HUES48 (cell line): ENCODE results near the gene PCGF3.

Experiments
- H3K27ac ChIP-seq: one replicate; pipeline ENCODE4 v1.7.0; 2013; ENCODE audit warnings: low read depth, low read length, inconsistent platforms
- H3K27me3 ChIP-seq: 2 replicates; pipeline ENCODE4 v1.6.1; 2013; ENCODE audit warnings: mild to moderate bottlenecking, low read length; ENCODE audit not compliant: control insufficient read depth, insufficient read depth
- H3K36me3 ChIP-seq: 2 replicates; pipeline ENCODE4 v1.6.1; 2013; ENCODE audit warnings: low read length; ENCODE audit not compliant: control insufficient read depth, insufficient read depth
- H3K4me1 ChIP-seq: 2 replicates; pipeline ENCODE4 v1.6.1; 2013; ENCODE audit warnings: mild to moderate bottlenecking, low read length; ENCODE audit not compliant: control insufficient read depth, insufficient read depth
- H3K4me3 ChIP-seq: 2 replicates; pipeline ENCODE4 v1.5.1; 2013; ENCODE audit warnings: mild to moderate bottlenecking, low read depth, low read length
- H3K9ac ChIP-seq: 2 replicates; pipeline ENCODE4 v1.6.1; 2013; ENCODE audit warnings: mild to moderate bottlenecking, low read depth, low read length, moderate library complexity
- H3K9me3 ChIP-seq: 2 replicates; pipeline ENCODE4 v1.6.1; 2013; ENCODE audit warnings: low read length; ENCODE audit not compliant: control insufficient read depth, insufficient read depth

PCGF3 gene

DNA sequence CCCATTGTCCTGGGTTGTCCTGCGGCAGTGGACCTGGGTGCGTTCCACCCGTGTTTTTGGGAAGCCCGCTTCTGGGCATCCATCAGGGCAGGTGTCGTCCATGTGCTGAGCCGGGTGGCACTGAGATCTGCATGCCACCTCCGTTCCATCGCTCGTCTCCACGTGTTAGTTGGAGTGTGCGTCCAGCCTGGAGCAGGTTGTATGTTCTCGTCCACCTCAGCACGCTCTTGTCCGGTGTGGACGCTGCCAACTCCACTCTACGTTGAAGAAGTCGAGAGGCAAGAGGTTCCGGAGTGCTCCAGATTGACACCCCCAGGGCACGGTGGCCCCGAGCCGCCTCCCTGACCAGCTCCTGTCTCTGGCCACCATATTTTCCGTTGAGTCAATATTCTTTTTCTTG is 33.9 kb downstream of the PCGF3 start:
- H3K9me3 ChIP-seq: no peaks in the 10 kb centered on the region
- H3K4me3 ChIP-seq: no peak overlapping the region
- H3K4me1 ChIP-seq: no peaks in the 10 kb centered on the region
- H3K27me3 ChIP-seq: no peaks in the 10 kb centered on the region
- H3K36me3 ChIP-seq: peaks cover 63% of the 10 kb centered on the region
- H3K27ac ChIP-seq: no peak overlapping the region
- H3K9ac ChIP-seq: no peak overlapping the region

DNA sequence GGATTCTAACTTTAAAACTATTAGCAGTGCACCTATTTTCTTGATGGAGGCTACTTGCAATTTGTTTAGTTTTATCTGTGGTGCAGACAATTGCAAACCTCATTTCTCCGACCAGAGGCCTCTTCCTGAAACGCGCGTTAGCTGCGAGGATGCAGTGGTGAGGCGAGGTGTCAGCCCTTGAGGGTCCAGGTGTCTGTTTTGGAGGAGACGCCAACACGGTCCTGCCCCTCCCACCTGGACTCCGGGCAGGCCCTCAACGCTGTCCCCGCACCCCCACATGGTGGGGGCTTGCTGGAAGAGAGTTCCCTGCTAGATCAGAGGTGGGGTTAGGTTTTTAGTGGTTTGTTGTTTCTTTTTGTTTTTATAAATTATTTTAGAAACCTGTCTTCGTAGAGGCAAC is 34.4 kb downstream of the PCGF3 start:
- Histone ChIP-seq H3K4me1 (no peaks in the 10 kb centered on the region), H3K9me3 (no peaks in the 10 kb centered on the region), H3K4me3 (no peak overlapping the region), H3K27me3 (no peaks in the 10 kb centered on the region), H3K27ac (no peak overlapping the region), H3K36me3 (peaks cover 59% of the 10 kb centered on the region), H3K9ac (no peak overlapping the region)

DNA sequence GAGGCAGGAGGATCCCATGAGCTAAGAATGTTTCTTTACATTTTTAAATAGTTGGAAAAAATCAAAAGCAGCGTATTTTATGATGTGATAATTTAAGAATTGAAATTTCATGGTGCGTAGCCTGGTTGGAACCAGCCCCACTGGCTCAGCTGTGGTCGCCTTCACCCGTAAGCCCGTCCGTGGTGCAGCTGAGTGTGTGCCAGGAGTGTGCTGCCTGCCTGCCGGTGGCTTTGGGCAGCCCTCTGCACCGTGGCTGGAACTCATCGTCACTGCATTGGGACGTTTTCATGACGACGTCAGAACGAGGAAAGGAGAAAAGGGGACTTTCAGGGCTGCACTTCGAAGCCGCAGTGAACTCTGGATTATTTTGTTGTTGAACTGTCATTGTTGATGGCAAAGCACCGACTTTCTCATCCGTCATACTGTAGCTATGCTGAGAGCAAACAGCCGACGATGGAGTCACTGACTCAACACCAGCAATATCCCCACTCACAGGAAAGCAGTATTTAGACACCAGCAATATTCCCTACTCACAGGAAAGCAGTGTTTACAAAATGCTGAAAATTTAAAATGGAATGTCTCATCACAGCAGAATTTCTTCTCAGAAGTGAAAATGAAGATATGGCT is 35.1 kb downstream of the PCGF3 start:
- Histone ChIP-seq H3K9ac (no peak overlapping the region), H3K36me3 (peaks cover 51% of the 10 kb centered on the region), H3K9me3 (no peaks in the 10 kb centered on the region), H3K27me3 (no peaks in the 10 kb centered on the region), H3K4me3 (no peak overlapping the region), H3K27ac (no peak overlapping the region), H3K4me1 (no peaks in the 10 kb centered on the region)

DNA sequence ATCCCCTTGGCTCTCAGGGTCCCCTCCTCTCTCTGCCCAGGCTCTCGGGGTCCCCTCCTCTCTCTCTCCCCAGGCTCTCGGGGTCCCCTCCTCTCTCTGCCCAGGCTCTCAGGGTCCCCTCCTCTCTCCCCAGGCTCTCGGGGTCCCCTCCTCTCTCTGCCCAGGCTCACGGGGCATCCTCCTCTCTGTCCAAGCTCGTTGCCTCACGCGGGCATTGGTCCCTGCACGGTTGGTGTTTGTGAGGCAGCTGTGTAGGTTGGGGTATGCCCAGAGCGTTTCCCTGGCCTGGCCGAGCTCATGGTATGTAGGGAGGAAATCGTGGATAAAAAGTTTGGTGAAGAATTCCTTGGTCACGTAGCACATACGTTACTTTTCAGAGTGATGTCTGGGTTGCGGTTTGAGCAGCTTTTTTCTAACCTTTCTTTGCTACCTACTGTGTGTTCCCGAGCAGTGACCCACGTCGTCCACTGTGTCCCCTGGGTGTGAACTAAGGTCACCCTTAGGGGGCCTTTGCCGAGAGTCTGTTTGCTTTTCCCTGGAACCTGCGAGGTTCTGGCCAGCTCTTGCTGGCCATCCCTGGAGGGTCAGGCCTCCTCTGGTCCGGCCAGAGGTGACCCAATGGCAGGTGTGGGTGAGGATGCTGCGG is 36.6 kb downstream of the PCGF3 start:
- H3K36me3 ChIP-seq: peaks cover 43% of the 10 kb centered on the region

DNA sequence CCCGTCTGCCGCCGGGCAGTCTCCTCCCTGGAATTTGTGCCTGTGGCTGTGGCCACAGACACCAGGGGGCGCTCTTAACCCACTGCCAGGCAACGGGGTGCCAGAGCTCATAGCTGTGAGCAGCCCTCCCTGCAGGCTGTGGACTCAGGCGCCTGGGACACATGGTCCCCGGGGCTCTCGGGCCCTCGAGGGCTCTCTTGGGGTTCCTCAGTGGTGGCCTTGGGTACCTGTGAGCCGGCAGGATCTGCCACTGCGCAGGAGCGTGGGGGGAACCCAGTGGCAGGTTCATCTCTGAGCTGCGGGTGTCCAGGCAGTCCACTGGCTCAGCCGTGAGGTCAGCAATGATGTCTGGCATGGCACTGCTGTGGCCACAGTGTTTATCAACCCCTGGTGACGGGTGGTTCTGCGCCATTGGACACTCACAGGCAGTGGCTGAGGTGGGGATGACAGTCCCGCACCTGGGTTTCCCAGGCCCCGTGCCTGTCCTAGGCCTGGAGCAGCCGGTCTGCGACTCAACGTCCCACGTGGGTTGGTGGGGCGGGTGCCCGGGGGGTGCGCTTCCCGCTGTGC is 37.2 kb downstream of the PCGF3 start:
- peaks cover 41% of the 10 kb centered on the region for H3K36me3 ChIP-seq
- no peak overlapping the region for H3K9ac ChIP-seq
- no peaks in the 10 kb centered on the region for H3K4me1 ChIP-seq
- H3K27ac ChIP-seq: no peak overlapping the region
- H3K27me3 ChIP-seq: no peaks in the 10 kb centered on the region
- H3K9me3 ChIP-seq: no peaks in the 10 kb centered on the region
- no peak overlapping the region for H3K4me3 ChIP-seq

More for the DNA sequence above, 36.6 kb downstream of the PCGF3 start:
- Histone ChIP-seq H3K9ac (no peak overlapping the region), H3K9me3 (no peaks in the 10 kb centered on the region), H3K4me3 (no peak overlapping the region), H3K4me1 (no peaks in the 10 kb centered on the region), H3K27me3 (no peaks in the 10 kb centered on the region), H3K27ac (no peak overlapping the region)

DNA sequence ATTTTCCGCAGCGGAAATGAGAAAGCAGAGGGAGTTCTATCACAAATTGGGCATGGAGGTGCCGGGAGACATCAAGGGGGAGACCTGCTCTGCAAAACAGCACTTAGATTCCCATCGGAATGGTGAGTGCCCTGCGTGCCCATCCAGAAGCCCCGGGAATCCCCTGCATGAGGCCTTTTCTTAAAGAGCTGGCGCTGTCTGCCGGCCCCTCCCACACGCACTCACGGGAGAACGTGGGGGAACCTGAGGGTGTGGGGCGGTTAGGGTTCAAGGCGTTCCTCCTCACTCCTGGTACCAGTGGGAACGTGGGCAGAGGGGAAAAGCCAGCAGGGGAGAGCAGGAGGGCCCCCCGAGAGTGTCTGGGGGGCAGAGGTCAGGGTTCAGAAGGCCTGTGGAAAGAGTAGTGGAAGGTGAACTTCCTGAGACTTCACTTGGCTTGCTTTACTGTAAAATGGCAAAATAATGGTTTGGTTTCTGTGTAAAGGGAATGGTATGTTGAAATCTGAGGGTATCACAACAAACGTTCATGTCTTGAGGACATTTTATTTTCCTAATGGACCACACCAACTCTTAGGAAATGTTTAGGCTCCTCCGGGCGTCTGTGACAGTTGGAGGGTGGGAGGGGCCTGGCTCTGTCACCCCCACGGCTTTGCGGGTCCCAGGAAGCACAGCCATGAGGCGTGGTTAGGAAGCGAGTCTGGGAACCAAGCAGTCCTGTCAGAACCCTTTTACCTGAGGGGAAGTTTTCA is 38.0 kb downstream of the PCGF3 start:
- H3K9me3 ChIP-seq: no peaks in the 10 kb centered on the region
- no peaks in the 10 kb centered on the region for H3K4me1 ChIP-seq
- H3K9ac ChIP-seq: no peak overlapping the region
- no peaks in the 10 kb centered on the region for H3K27me3 ChIP-seq
- no peak overlapping the region for H3K27ac ChIP-seq
- no peak overlapping the region for H3K4me3 ChIP-seq
- peaks cover 43% of the 10 kb centered on the region for H3K36me3 ChIP-seq

DNA sequence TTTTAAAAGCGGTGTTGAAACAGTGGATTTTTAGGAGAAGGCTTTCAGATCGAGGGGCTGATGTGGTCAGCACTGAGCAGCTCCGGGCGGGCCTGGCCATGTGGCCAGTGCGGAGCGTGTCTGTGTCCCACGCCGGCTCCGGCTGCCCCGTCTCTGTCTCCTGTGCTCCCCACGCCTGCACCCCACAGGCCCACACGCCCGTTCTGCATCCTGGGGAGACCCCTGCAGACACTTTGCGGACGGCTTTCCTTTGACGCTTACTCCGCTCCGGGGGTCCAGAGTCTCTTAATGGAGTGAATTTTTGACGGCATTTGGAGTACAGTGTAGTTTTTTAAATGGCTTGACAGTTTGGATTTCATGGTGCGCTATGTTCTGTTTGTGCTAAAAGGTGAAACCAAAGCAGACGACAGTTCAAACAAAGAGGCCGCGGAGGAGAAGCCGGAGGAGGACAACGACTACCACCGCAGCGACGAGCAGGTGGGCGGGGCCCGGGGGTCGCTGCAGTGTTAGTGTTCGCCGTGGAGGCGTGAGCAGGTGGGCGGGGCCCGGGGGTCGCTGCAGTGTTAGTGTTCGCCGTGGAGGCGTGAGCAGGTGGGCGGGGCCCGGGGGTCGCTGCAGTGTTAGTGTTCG is 38.7 kb downstream of the PCGF3 start:
- no peak overlapping the region for H3K27ac ChIP-seq
- no peaks in the 10 kb centered on the region for H3K9me3 ChIP-seq
- no peak overlapping the region for H3K9ac ChIP-seq
- no peaks in the 10 kb centered on the region for H3K27me3 ChIP-seq
- H3K36me3 ChIP-seq: peaks cover 39% of the 10 kb centered on the region
- H3K4me1 ChIP-seq: no peaks in the 10 kb centered on the region
- H3K4me3 ChIP-seq: no peak overlapping the region

DNA sequence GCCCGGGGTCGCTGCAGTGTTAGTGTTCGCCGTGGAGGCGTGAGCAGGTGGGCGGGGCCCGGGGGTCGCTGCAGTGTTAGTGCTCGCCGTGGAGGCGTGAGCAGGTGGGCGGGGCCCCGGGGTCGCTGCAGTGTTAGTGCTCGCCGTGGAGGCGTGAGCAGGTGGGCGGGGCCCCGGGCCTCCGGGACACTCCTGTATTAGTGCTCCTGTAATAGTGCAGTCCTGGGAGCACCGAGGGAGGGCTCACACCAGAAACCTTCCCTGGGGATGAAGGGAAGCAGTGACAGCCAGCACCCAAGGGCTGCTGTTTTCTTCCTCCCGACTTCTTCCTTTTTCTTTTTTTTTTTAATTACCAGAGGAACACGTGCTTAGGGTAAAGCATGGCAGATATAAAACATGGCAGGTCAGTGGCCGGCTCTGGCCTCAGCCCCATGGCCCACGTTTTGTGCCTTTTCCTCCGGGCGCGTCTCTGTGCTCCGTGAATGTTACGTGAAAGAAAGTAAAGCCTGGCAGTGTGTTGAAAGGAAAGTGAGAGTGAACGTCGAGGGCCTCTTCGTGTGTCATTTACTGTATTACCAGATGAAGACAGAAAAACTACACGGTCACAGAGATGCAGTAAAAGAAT is 42.0 kb downstream of the PCGF3 start:
- Histone ChIP-seq H3K9ac (no peak overlapping the region), H3K4me1 (no peaks in the 10 kb centered on the region), H3K27me3 (no peaks in the 10 kb centered on the region), H3K9me3 (no peaks in the 10 kb centered on the region), H3K27ac (no peak overlapping the region), H3K36me3 (peaks cover 46% of the 10 kb centered on the region), H3K4me3 (no peak overlapping the region)

DNA sequence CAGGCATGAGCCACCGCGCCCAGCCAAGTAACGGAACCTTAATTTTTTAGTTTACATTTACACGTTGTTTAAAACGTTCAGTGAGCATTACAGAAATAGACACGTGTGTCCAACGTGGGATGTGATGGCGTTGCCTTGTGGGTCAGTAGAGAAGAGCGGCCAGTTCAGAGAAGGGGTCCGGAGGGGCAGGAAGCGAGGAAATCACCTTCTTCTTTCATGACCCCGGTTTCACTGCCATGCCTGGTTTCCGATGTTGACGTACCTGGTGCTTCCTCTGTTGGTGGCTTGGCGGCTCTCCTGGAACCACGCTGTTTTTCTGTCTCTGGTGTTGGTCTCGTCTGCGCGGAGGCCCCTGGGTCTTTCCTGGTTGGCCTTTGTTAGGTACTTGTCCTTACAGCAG is 42.8 kb downstream of the PCGF3 start:
- no peaks in the 10 kb centered on the region for H3K4me1 ChIP-seq
- no peak overlapping the region for H3K27ac ChIP-seq
- H3K9me3 ChIP-seq: no peaks in the 10 kb centered on the region

DNA sequence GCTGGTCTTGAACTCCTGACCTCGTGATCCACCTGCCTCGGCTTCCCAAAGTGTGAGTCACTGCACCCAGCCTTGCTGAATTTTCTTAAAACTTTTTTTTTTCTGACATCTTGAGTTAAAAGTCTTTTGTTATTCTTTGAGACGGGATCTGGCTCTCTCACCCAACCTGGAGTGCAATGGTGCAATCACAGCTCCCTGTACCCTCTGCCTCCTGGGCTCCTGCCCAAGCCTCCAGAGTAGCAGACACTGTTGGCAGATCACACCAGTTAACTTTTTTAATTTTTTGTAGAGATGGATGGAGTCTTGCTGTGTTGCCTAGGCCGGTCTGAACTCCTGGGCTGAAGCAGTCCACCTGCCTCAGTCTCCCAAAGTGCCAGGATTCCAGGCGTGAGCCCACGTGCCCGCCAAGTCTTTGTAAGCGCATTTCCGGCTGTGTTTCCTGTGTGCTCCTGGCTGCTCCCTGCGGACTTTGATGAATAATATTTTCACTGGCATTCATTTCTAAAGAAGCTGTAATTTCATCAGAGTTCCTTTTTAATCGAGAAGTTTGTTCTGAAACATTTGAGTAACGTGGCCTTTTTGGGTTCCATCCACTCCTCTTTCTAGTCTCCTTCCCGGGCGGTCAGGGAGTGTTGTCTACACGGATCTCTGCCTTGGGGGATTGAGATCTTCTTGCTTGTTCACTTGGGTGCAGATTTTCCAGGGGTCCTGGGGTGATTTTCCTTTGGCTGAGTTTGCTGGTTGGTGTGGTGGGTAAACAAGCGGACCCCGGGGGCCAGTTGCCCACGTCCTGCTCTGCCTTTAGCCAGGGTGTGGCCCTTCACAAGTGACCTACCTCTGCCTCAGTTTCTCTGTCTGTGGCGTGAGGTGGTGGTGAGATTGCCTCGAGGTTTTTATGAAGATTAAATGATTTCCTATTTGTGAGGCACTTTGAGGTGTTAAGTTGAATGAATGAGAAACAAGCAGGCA is 44.4 kb downstream of the PCGF3 start:
- H3K27me3 ChIP-seq: no peaks in the 10 kb centered on the region
- H3K36me3 ChIP-seq: peaks cover 49% of the 10 kb centered on the region
- H3K4me3 ChIP-seq: no peak overlapping the region
- H3K4me1 ChIP-seq: no peaks in the 10 kb centered on the region
- H3K9ac ChIP-seq: no peak overlapping the region
- H3K27ac ChIP-seq: no peak overlapping the region
- H3K9me3 ChIP-seq: no peaks in the 10 kb centered on the region

More for the DNA sequence above, 42.8 kb downstream of the PCGF3 start:
- Histone ChIP-seq H3K4me3 (no peak overlapping the region), H3K36me3 (peaks cover 48% of the 10 kb centered on the region), H3K27me3 (no peaks in the 10 kb centered on the region), H3K9ac (no peak overlapping the region)
